Neuronal stem cell (in vitro differentiated cells): ENCODE results near the gene AATF.

ENCODE experiments used
- DNase-seq: peaks from one replicate; pipeline ENCODE4 v3.0.0-alpha.2; 2013; ENCODE audit warnings: low spot score
- H2AFZ ChIP-seq: one replicate; pipeline ENCODE4 v1.6.1; 2013; ENCODE audit warnings: mild to moderate bottlenecking, low read length, inconsistent platforms
- H2AK5ac ChIP-seq: 2 replicates; pipeline ENCODE4 v1.6.1; 2013; ENCODE audit warnings: low read depth, mild to moderate bottlenecking, inconsistent platforms, low read length, moderate library complexity, mixed read lengths
- H2BK120ac ChIP-seq: 2 replicates; pipeline ENCODE4 v1.6.1; 2013; ENCODE audit warnings: low read depth, mild to moderate bottlenecking, inconsistent platforms, low read length, moderate library complexity, mixed read lengths
- H2BK12ac ChIP-seq: one replicate; pipeline ENCODE4 v1.6.1; 2013; ENCODE audit warnings: low read length, inconsistent platforms
- H2BK15ac ChIP-seq: 2 replicates; pipeline ENCODE4 v1.6.1; 2013; ENCODE audit warnings: mild to moderate bottlenecking, low read length, inconsistent platforms, mixed read lengths
- H2BK5ac ChIP-seq: one replicate; pipeline ENCODE4 v1.6.1; 2013; ENCODE audit warnings: inconsistent platforms, mild to moderate bottlenecking, low read length, moderate library complexity
- H3K14ac ChIP-seq: one replicate; pipeline ENCODE4 v1.6.1; 2013; ENCODE audit warnings: low read length, inconsistent platforms
- H3K18ac ChIP-seq: 2 replicates; pipeline ENCODE4 v1.6.1; 2013; ENCODE audit warnings: low read length, inconsistent platforms
- H3K23ac ChIP-seq: 2 replicates; pipeline ENCODE4 v1.6.1; 2013; ENCODE audit warnings: low read depth, mild to moderate bottlenecking, mixed read lengths, low read length, inconsistent platforms; ENCODE audit not compliant: poor library complexity
- H3K27ac ChIP-seq: replicated peaks from 3 replicates; pipeline ENCODE4 v1.5.1; 2013; ENCODE audit warnings: low read length, inconsistent platforms
- H3K27me3 ChIP-seq, 3 experiments: 2 replicates each; pipeline ENCODE4 v1.6.1; 2013; ENCODE audit warnings: low read length in 3 of 3, mild to moderate bottlenecking in 2 of 3, inconsistent platforms in 1 of 3, low read depth in 1 of 3, mixed read lengths in 1 of 3, moderate library complexity in 1 of 3; ENCODE audit not compliant: control insufficient read depth in 3 of 3, insufficient read depth in 3 of 3
- H3K36me3 ChIP-seq, 2 donors: replicated peaks in 1 of 2; 2 replicates each; pipeline ENCODE4 v1.6.1; 2013; ENCODE audit warnings: low read length in 2 of 2; ENCODE audit not compliant: control insufficient read depth in 2 of 2, insufficient read depth in 2 of 2
- H3K4ac ChIP-seq: 2 replicates; pipeline ENCODE4 v1.6.1; 2013; ENCODE audit warnings: inconsistent platforms, mild to moderate bottlenecking, low read length, moderate library complexity
- H3K4me1 ChIP-seq, 2 donors: 1 replicate in 1 of 2; 2 replicates in 1 of 2; pipeline ENCODE4 v1.6.1; 2013; ENCODE audit warnings: low read length in 2 of 2, low read depth in 1 of 2; ENCODE audit not compliant: control insufficient read depth in 2 of 2, insufficient read depth in 1 of 2
- H3K4me2 ChIP-seq: one replicate; pipeline ENCODE4 v1.6.1; 2013; ENCODE audit warnings: mild to moderate bottlenecking, low read length, inconsistent platforms; ENCODE audit not compliant: insufficient read depth, poor library complexity, severe bottlenecking
- H3K4me3 ChIP-seq, 2 donors: 2 replicates each; pipeline ENCODE4 v1.5.1; 2013; ENCODE audit warnings: low read length in 2 of 2, mild to moderate bottlenecking in 2 of 2, inconsistent platforms in 1 of 2, moderate library complexity in 1 of 2
- H3K79me1 ChIP-seq: one replicate; pipeline ENCODE4 v1.6.1; 2013; ENCODE audit warnings: low read depth, mild to moderate bottlenecking, inconsistent platforms, low read length, moderate library complexity
- H3K9ac ChIP-seq: one replicate; pipeline ENCODE4 v1.6.1; 2013; ENCODE audit warnings: mild to moderate bottlenecking, low read depth, low read length, inconsistent platforms; ENCODE audit not compliant: poor library complexity
- H3K9me3 ChIP-seq, 2 donors: replicated peaks in 1 of 2; 2 replicates each; pipeline versions ENCODE3 to v1.6.1; 2013; ENCODE audit warnings: low read length in 2 of 2, mild to moderate bottlenecking in 2 of 2, inconsistent platforms in 1 of 2, low read depth in 1 of 2, mixed read lengths in 1 of 2, moderate library complexity in 1 of 2; ENCODE audit not compliant: control insufficient read depth in 2 of 2, insufficient read depth in 1 of 2
- H4K8ac ChIP-seq: one replicate; pipeline ENCODE4 v1.6.1; 2013; ENCODE audit warnings: low read depth, mild to moderate bottlenecking, inconsistent platforms, low read length, moderate library complexity
- H4K91ac ChIP-seq: one replicate; pipeline ENCODE4 v1.6.1; 2013; ENCODE audit warnings: low read length, low read depth, mild to moderate bottlenecking, inconsistent platforms; ENCODE audit not compliant: poor library complexity
- WGBS, 2 donors: extraction: QIAGEN DNeasy Blood & Tissue Kit; methylation state at CpG; one replicate each; pipeline ENCODE4 v1.1.7; 2013; ENCODE audit warnings: missing lambda C conversion rate in 2 of 2, mixed read lengths in 1 of 2; ENCODE audit not compliant: insufficient read length in 2 of 2, insufficient replicate concordance in 1 of 2; ENCODE audit errors: extremely low coverage in 2 of 2; 5-methylcytosine and 5-hydroxymethylcytosine counted together

The AATF gene

DNA sequence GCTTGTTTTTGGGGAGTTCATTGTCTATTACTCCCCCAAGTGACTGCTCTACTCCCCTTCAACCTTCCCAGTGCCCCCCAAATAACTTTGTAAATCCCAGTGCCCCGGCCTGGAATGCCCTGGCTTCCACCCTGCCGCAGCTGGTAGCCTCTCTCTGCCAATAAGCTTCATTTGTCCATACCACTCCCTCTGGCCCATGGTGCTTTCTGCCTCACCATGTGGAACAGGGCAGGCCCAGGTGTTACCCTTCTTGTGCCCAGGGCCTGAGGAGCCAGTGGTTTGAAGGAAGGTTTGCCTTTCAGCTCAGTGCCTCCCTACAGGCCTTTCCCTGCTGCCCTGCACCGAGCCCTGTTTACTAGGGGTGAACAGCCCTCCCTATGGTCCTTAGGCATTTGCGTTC, 134.2 kb downstream of the AATF start:
- Histone ChIP-seq H2BK12ac (no peak overlapping the region), H3K9me3 (peaks cover 0 to 6% of the 10 kb centered on the region in 2 donors), H2BK120ac (no peak overlapping the region), H3K27me3 (no peaks in the 10 kb centered on the region), H3K4me2 (no peak overlapping the region), H2AK5ac (no peak overlapping the region), H4K91ac (no peak overlapping the region), H3K4ac (no peak overlapping the region), H3K4me3 (no peak overlapping the region), H2BK5ac (no peak overlapping the region), H2AFZ (no peak overlapping the region), H3K4me1 (peaks cover 0 to 7% of the 10 kb centered on the region in 2 donors), H3K9ac (no peak overlapping the region), H3K14ac (no peak overlapping the region), H3K27ac (no peak overlapping the region), H3K23ac (no peak overlapping the region), H4K8ac (no peak overlapping the region), H3K18ac (no peak overlapping the region), H2BK15ac (no peak overlapping the region), H3K36me3 (peaks cover 26 to 39% of the 10 kb centered on the region in 2 donors), H3K79me1 (no peaks in the 10 kb centered on the region)
- no CpG with 5 or more reads among the region's 4 CpGs for WGBS, 2 donors
- DNase-seq = no peak

DNA sequence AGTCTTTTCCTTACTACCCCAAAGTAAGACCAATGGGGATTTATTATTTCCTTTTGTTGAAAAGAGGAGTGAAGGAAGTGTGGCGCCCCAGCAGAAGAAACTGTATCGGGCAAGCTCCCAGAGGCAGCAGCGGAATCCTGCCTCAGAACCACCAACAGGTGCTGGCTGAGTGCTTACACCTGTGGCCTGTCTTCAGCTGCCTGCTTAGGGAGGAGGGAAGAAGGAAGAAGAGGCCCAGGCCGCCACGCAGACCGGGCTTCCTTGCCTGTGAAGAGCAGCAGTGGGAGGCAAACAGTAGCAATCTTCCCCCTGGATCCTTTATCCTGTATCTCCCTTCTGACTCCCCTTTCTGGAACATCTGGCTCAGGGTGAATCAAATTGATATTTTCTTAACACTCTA, 134.7 kb downstream of the AATF start:
- no CpG with 5 or more reads among the region's 6 CpGs for WGBS, 2 donors

DNA sequence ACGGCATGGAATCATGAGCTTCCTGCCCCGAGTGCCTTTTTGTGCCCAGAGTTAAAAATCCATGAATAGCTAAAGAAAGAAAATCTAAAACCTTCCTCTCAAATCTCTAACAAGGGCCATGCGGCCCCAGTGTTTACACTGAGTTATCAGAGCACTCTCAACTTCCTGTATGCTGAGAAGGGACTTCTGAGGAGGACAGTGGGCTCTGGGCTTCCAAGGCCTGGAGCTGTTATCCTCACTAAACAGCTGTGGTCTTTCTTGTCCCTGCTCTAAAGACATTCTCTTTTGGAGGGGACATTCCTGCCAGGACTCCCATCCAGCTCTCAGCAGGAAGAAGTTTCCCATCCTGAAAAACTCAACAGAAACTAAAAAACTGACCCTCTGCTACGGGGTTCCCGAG, 135.6 kb downstream of the AATF start:
- H3K36me3 ChIP-seq = peaks cover 28 to 52% of the 10 kb centered on the region in 2 donors
- no peaks in the 10 kb centered on the region for H3K79me1 ChIP-seq
- H3K18ac ChIP-seq = no peak overlapping the region
- no peak overlapping the region for H4K91ac ChIP-seq
- no CpG with 5 or more reads among the region's 5 CpGs for whole genome bisulfite sequencing, 2 donors
- H2AK5ac ChIP-seq = no peak overlapping the region
- no peaks in the 10 kb centered on the region for H3K27me3 ChIP-seq
- no peak overlapping the region for H3K27ac ChIP-seq
- no peak overlapping the region for H3K4ac ChIP-seq
- no peak overlapping the region for H2BK15ac ChIP-seq
- no peak for DNase-seq
- H2BK120ac ChIP-seq = no peak overlapping the region
- H2BK5ac ChIP-seq = no peak overlapping the region
- H2BK12ac ChIP-seq = no peak overlapping the region
- no peak overlapping the region for H3K9ac ChIP-seq
- H3K4me1 ChIP-seq = peaks cover 7 to 10% of the 10 kb centered on the region in 2 donors
- no peak overlapping the region for H4K8ac ChIP-seq
- peaks cover 0 to 3% of the 10 kb centered on the region in 2 donors for H3K9me3 ChIP-seq
- no peak overlapping the region for H3K4me2 ChIP-seq
- H3K14ac ChIP-seq = no peak overlapping the region
- H3K4me3 ChIP-seq = no peak overlapping the region
- H3K23ac ChIP-seq = no peak overlapping the region
- no peak overlapping the region for H2AFZ ChIP-seq

More for the DNA sequence above, 134.7 kb downstream of the AATF start:
- H3K9ac ChIP-seq = no peak overlapping the region
- no peak overlapping the region for H3K4ac ChIP-seq
- no peak overlapping the region for H3K4me2 ChIP-seq
- peaks cover 0 to 6% of the 10 kb centered on the region in 2 donors for H3K9me3 ChIP-seq
- H4K8ac ChIP-seq = no peak overlapping the region
- peaks cover 26 to 43% of the 10 kb centered on the region in 2 donors for H3K36me3 ChIP-seq
- H3K14ac ChIP-seq = no peak overlapping the region
- H3K4me1 ChIP-seq = peaks cover 3 to 7% of the 10 kb centered on the region in 2 donors
- H2BK12ac ChIP-seq = no peak overlapping the region
- no peak overlapping the region for H2BK120ac ChIP-seq
- H2BK5ac ChIP-seq = no peak overlapping the region
- no peak overlapping the region for H3K18ac ChIP-seq
- H3K27me3 ChIP-seq = no peaks in the 10 kb centered on the region
- no peak overlapping the region for H2AK5ac ChIP-seq
- no peak overlapping the region for H2AFZ ChIP-seq
- no peak for DNase-seq
- no peak overlapping the region for H3K4me3 ChIP-seq
- no peak overlapping the region for H3K23ac ChIP-seq
- no peak overlapping the region for H2BK15ac ChIP-seq
- no peak overlapping the region for H3K27ac ChIP-seq
- H3K79me1 ChIP-seq = no peaks in the 10 kb centered on the region
- no peak overlapping the region for H4K91ac ChIP-seq

DNA sequence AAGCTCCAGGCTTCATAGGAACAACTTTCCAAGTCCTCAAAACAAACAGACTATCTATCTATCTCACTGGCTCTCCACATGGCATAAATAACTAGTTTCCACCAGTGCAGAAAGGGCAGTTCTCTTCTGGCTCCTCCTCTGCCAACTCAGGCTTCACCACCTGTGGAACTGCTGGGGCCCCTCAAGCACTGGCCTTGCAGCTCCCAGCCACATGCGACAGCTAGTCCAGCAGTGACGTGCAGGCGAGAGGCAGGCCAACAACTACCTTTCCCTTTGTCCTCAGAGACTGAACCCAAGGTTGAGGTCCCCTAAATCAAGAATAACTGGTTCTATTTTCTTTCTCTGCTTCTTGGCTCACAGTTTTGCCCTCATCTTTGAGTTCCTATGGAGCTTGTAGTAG, 137.6 kb downstream of the AATF start:
- Histone ChIP-seq H3K36me3 (peaks cover 33 to 70% of the 10 kb centered on the region in 2 donors), H3K14ac (no peak overlapping the region), H3K18ac (no peak overlapping the region), H2BK5ac (no peak overlapping the region), H3K4me1 (peaks cover 7 to 18% of the 10 kb centered on the region in 2 donors), H4K8ac (no peak overlapping the region), H3K4me2 (no peak overlapping the region), H3K4me3 (no peak overlapping the region), H3K27ac (no peak overlapping the region), H2AK5ac (no peak overlapping the region), H2AFZ (no peak overlapping the region), H3K27me3 (no peaks in the 10 kb centered on the region), H2BK12ac (no peak overlapping the region), H3K9ac (no peak overlapping the region), H3K79me1 (no peaks in the 10 kb centered on the region), H3K23ac (no peak overlapping the region), H2BK120ac (no peak overlapping the region), H4K91ac (no peak overlapping the region), H3K4ac (no peak overlapping the region), H2BK15ac (no peak overlapping the region), H3K9me3 (no peaks in the 10 kb centered on the region)
- no CpG with 5 or more reads among the region's 3 CpGs for WGBS, 2 donors
- no peak for DNase-seq
